ACC112 (cell line): Measurements from ENCODE around the gene UBE2G1.

Experiments
- H2AFZ ChIP-seq: fragments of 200-600 bp; sonication (generic); one replicate; pipeline ENCODE4 v1.6.0; 2017; ENCODE audit warnings: antibody characterized with exemption, low read length; ENCODE audit not compliant: unreplicated experiment
- H3K27ac ChIP-seq: fragments of 200-600 bp; sonication (generic); 2 replicates; pipeline ENCODE4 v1.5.1; 2014; ENCODE audit warnings: low read depth, mild to moderate bottlenecking, antibody characterized with exemption, low read length, moderate library complexity
- H3K27me3 ChIP-seq: fragments of 200-600 bp; sonication (generic); 2 replicates; pipeline ENCODE4 v1.6.1; 2014; ENCODE audit warnings: mild to moderate bottlenecking, antibody characterized with exemption, low read length, moderate library complexity, mixed read lengths; ENCODE audit not compliant: insufficient read depth
- H3K36me3 ChIP-seq: fragments of 200-600 bp; sonication (generic); 2 replicates; pipeline ENCODE4 v1.6.1; 2016; ENCODE audit warnings: mild to moderate bottlenecking, antibody characterized with exemption, low read length, moderate library complexity, mixed read lengths; ENCODE audit not compliant: insufficient read depth
- H3K4me1 ChIP-seq: fragments of 200-600 bp; sonication (generic); one replicate; pipeline ENCODE4 v1.6.1; 2016; ENCODE audit warnings: low read length, mixed read lengths; ENCODE audit not compliant: insufficient read depth, unreplicated experiment, control insufficient read depth
- H3K4me3 ChIP-seq: fragments of 200-600 bp; sonication (generic); 2 replicates; pipeline ENCODE4 v1.5.1; 2014; ENCODE audit warnings: mild to moderate bottlenecking, low read depth, low read length
- H3K79me2 ChIP-seq: fragments of 200-600 bp; sonication (generic); one replicate; pipeline ENCODE4 v1.6.0; 2016; ENCODE audit warnings: low read length; ENCODE audit not compliant: control insufficient read depth, unreplicated experiment, insufficient read depth

Gene UBE2G1

GRCh38 chr17:4304417-4305027 is 62.0 kb downstream of the UBE2G1 start:
- Histone ChIP-seq H3K79me2 (peaks cover 34% of the 10 kb centered on the region), H3K27me3 (no peaks in the 10 kb centered on the region), H2AFZ (no peak overlapping the region), H3K4me1 (peaks cover 2% of the 10 kb centered on the region), H3K36me3 (peaks cover 9% of the 10 kb centered on the region; the same call in 1 of the 2 replicates), H3K4me3 (no peak overlapping the region), H3K27ac (no peak overlapping the region)

- H3K4me1 ChIP-seq: peaks cover 5% of the 10 kb centered on the region
- no peak overlapping the region for H3K4me3 ChIP-seq
- peaks cover 20% of the 10 kb centered on the region for H3K79me2 ChIP-seq
- no peak overlapping the region for H2AFZ ChIP-seq
- H3K27ac ChIP-seq: no peak overlapping the region
- no peaks in the 10 kb centered on the region for H3K27me3 ChIP-seq
- peaks cover 9% of the 10 kb centered on the region; the same call in 1 of the 2 replicates for H3K36me3 ChIP-seq
Observed at GRCh38 chr17:4301066-4301465, 65.4 kb downstream of the UBE2G1 start.

- Histone ChIP-seq H3K36me3 (peaks cover 8% of the 10 kb centered on the region; the same call in 1 of the 2 replicates), H3K27me3 (no peaks in the 10 kb centered on the region), H3K27ac (no peak overlapping the region), H3K79me2 (peaks cover 20% of the 10 kb centered on the region), H2AFZ (no peak overlapping the region), H3K4me1 (peaks cover 5% of the 10 kb centered on the region), H3K4me3 (no peak overlapping the region)
Observed at GRCh38 chr17:4297351-4297750, 69.1 kb downstream of the UBE2G1 start.

- no peaks in the 10 kb centered on the region for H3K36me3 ChIP-seq
- H3K27ac ChIP-seq: no peak overlapping the region
- H3K79me2 ChIP-seq: peaks cover 17% of the 10 kb centered on the region
- no peak overlapping the region for H3K4me3 ChIP-seq
- H2AFZ ChIP-seq: no peak overlapping the region
- peaks cover 5% of the 10 kb centered on the region for H3K4me1 ChIP-seq
- H3K27me3 ChIP-seq: no peaks in the 10 kb centered on the region
Observed at GRCh38 chr17:4295686-4296085, 70.8 kb downstream of the UBE2G1 start.

GRCh38 chr17:4293572-4293971 is 72.9 kb downstream of the UBE2G1 start:
- Histone ChIP-seq H3K27ac (no peak overlapping the region), H3K79me2 (peaks cover 20% of the 10 kb centered on the region), H3K4me3 (no peak overlapping the region), H3K36me3 (peaks cover 4% of the 10 kb centered on the region), H3K27me3 (no peaks in the 10 kb centered on the region), H2AFZ (no peak overlapping the region), H3K4me1 (peaks cover 5% of the 10 kb centered on the region)

- Histone ChIP-seq H3K36me3 (peaks cover 5% of the 10 kb centered on the region), H3K27ac (no peak overlapping the region), H2AFZ (no peak overlapping the region), H3K27me3 (no peaks in the 10 kb centered on the region), H3K79me2 (peaks cover 6% of the 10 kb centered on the region), H3K4me1 (no peaks in the 10 kb centered on the region), H3K4me3 (no peak overlapping the region)
Observed at GRCh38 chr17:4287710-4288109, 78.8 kb downstream of the UBE2G1 start.

GRCh38 chr17:4276514-4276913 is 90.0 kb downstream of the UBE2G1 start:
- Histone ChIP-seq H3K36me3 (peaks cover 18% of the 10 kb centered on the region), H3K79me2 (peaks cover 14% of the 10 kb centered on the region), H2AFZ (no peak overlapping the region), H3K27ac (no peak overlapping the region), H3K4me1 (peaks cover 4% of the 10 kb centered on the region), H3K27me3 (no peaks in the 10 kb centered on the region), H3K4me3 (no peak overlapping the region)

- Histone ChIP-seq H3K27me3 (no peaks in the 10 kb centered on the region), H3K4me3 (no peak overlapping the region), H3K36me3 (peaks cover 36% of the 10 kb centered on the region), H2AFZ (no peak overlapping the region), H3K27ac (no peak overlapping the region), H3K4me1 (peaks cover 4% of the 10 kb centered on the region), H3K79me2 (peaks cover 14% of the 10 kb centered on the region)
Observed at GRCh38 chr17:4272972-4273368, 93.5 kb downstream of the UBE2G1 start.

- Histone ChIP-seq H3K4me3 (no peak overlapping the region), H2AFZ (no peak overlapping the region), H3K4me1 (peaks cover 4% of the 10 kb centered on the region), H3K36me3 (peaks cover 39% of the 10 kb centered on the region), H3K79me2 (peaks cover 8% of the 10 kb centered on the region), H3K27ac (no peak overlapping the region), H3K27me3 (no peaks in the 10 kb centered on the region)
Observed at GRCh38 chr17:4272213-4272971, 94.1 kb downstream of the UBE2G1 start.

- Histone ChIP-seq H3K4me3 (no peak overlapping the region), H3K27me3 (no peaks in the 10 kb centered on the region), H3K4me1 (no peaks in the 10 kb centered on the region), H3K36me3 (peaks cover 33% of the 10 kb centered on the region), H3K79me2 (no peaks in the 10 kb centered on the region), H3K27ac (no peak overlapping the region), H2AFZ (no peak overlapping the region)
Observed at GRCh38 chr17:4270736-4271135, 95.7 kb downstream of the UBE2G1 start.

- Histone ChIP-seq H3K27ac (no peak overlapping the region), H3K4me1 (no peaks in the 10 kb centered on the region), H3K79me2 (no peaks in the 10 kb centered on the region), H3K36me3 (peaks cover 33% of the 10 kb centered on the region), H2AFZ (no peak overlapping the region), H3K4me3 (no peak overlapping the region), H3K27me3 (no peaks in the 10 kb centered on the region)
Observed at GRCh38 chr17:4269915-4270314, 96.6 kb downstream of the UBE2G1 start.
